Astrocyte (in vitro differentiated cells and primary cell): ENCODE results near the gene STAP2. TPM values are rescaled to one million over a fixed set of nuclear protein-coding genes. Genes with fewer than 3 reads are reported as not detected.

Source experiments
- DNase-seq: peaks from one replicate; pipeline ENCODE4 v3.0.0-alpha.2; 2010; ENCODE audit warnings: low read depth
- FAIRE-seq: peaks from 2 replicates; lab custom pipeline; 2011; peaks lifted over from hg19 to GRCh38; lab: Jason Lieb, UNC
- H2AFZ ChIP-seq: 2 replicates; pipeline ENCODE4 v1.6.0; 2012; ENCODE audit warnings: low read depth, low read length, inconsistent platforms
- H3K27ac ChIP-seq: 2 replicates; pipeline ENCODE4 v1.5.1; 2011; ENCODE audit warnings: low read depth, low read length, inconsistent platforms
- H3K27me3 ChIP-seq: 2 replicates; pipeline ENCODE4 v1.6.0; 2011; ENCODE audit warnings: low read length, inconsistent platforms; ENCODE audit not compliant: insufficient read depth
- H3K36me3 ChIP-seq: 2 replicates; pipeline ENCODE4 v1.5.1; 2011; ENCODE audit warnings: low read length, inconsistent platforms; ENCODE audit not compliant: insufficient read depth
- H3K4me1 ChIP-seq: 2 replicates; pipeline ENCODE4 v1.5.1; 2011; ENCODE audit warnings: low read length, inconsistent platforms; ENCODE audit not compliant: insufficient read depth
- H3K4me2 ChIP-seq: 2 replicates; pipeline ENCODE4 v1.6.0; 2012; ENCODE audit warnings: low read length, inconsistent platforms
- H3K4me3 ChIP-seq: 2 replicates; pipeline ENCODE4 v1.5.1; 2011; ENCODE audit warnings: low read depth, mild to moderate bottlenecking, low read length, inconsistent platforms; ENCODE audit not compliant: insufficient read depth
- H3K79me2 ChIP-seq: 2 replicates; pipeline ENCODE4 v1.6.0; 2012; ENCODE audit warnings: mild to moderate bottlenecking, low read length, inconsistent platforms; ENCODE audit not compliant: insufficient read depth
- H3K9ac ChIP-seq: 2 replicates; pipeline ENCODE4 v1.6.0; 2012; ENCODE audit warnings: mild to moderate bottlenecking, low read length, inconsistent platforms
- H3K9me3 ChIP-seq: 2 replicates; pipeline ENCODE4 v1.5.1; 2012; ENCODE audit warnings: low read depth, mild to moderate bottlenecking, low read length, inconsistent platforms; ENCODE audit not compliant: insufficient read depth
- H4K20me1 ChIP-seq: 2 replicates; pipeline ENCODE4 v1.6.0; 2012; ENCODE audit warnings: low read length, inconsistent platforms; ENCODE audit not compliant: insufficient read depth
- H3K27ac Mint-ChIP-seq: one replicate; pipeline ENCODE4 v1.8.0; 2021; ENCODE audit warnings: mild to moderate bottlenecking, mixed read lengths; ENCODE audit not compliant: unreplicated experiment
- H3K27me3 Mint-ChIP-seq: one replicate; pipeline ENCODE4 v1.8.0; 2021; ENCODE audit warnings: low read depth, mixed read lengths; ENCODE audit not compliant: unreplicated experiment
- H3K36me3 Mint-ChIP-seq: one replicate; pipeline ENCODE4 v1.8.0; 2021; ENCODE audit warnings: low read depth, mixed read lengths; ENCODE audit not compliant: unreplicated experiment
- H3K4me1 Mint-ChIP-seq: one replicate; pipeline ENCODE4 v1.8.0; 2021; ENCODE audit warnings: low read depth, mixed read lengths; ENCODE audit not compliant: unreplicated experiment
- H3K4me3 Mint-ChIP-seq: one replicate; pipeline ENCODE4 v1.8.0; 2021; ENCODE audit warnings: mild to moderate bottlenecking, moderate library complexity, mixed read lengths; ENCODE audit not compliant: unreplicated experiment
- H3K9me3 Mint-ChIP-seq: one replicate; pipeline ENCODE4 v1.8.0; 2021; ENCODE audit warnings: mild to moderate bottlenecking, mixed read lengths; ENCODE audit not compliant: unreplicated experiment
- CTCF ChIP-seq: IDR thresholded peaks from 2 replicates; pipeline ENCODE4 v1.5.1; 2011; ENCODE audit warnings: low read depth, mild to moderate bottlenecking, inconsistent platforms, low read length, moderate library complexity; ENCODE audit not compliant: insufficient read depth
- EZH2 ChIP-seq: IDR thresholded peaks from 2 replicates; pipeline ENCODE4 v1.6.1; 2012; ENCODE audit warnings: mild to moderate bottlenecking, low read length, inconsistent platforms; ENCODE audit not compliant: insufficient read depth
- total RNA-seq: library from RNA; stranded (reverse); gene quantifications from 2 replicates; pipeline ENCODE4 v1.2.1, GENCODE V29; 2021

STAP2 gene
- total RNA-seq, 1 donor from 2014 or later = 5.3 TPM

- no peaks in the 10 kb centered on the region for H3K9me3 ChIP-seq
- Mint-ChIP-seq H3K4me1 (peaks cover 2% of the 10 kb centered on the region), H3K9me3 (peaks cover 19% of the 10 kb centered on the region), H3K27ac (no peak overlapping the region), H3K36me3 (peaks cover 17% of the 10 kb centered on the region), H3K27me3 (peaks cover 2% of the 10 kb centered on the region), H3K4me3 (no peak overlapping the region)
- no peaks in the 10 kb centered on the region for H3K36me3 ChIP-seq
- H3K4me1 ChIP-seq = no peaks in the 10 kb centered on the region
- H3K79me2 ChIP-seq = no peaks in the 10 kb centered on the region
- H3K9ac ChIP-seq = no peak overlapping the region
- H3K4me3 ChIP-seq = no peak overlapping the region
- H4K20me1 ChIP-seq = no peaks in the 10 kb centered on the region
- TF ChIP-seq EZH2 = no peak
- no peak for TF ChIP-seq CTCF
- H3K4me2 ChIP-seq = no peak overlapping the region
- no peak overlapping the region for H2AFZ ChIP-seq
- FAIRE-seq = no peak
- DNase-seq = no peak
- H3K27me3 ChIP-seq = no peaks in the 10 kb centered on the region
- H3K27ac ChIP-seq = no peak overlapping the region
These were observed 15.5 kb downstream of the STAP2 start for GRCh38 chr19:4322942-4323665.

DNA sequence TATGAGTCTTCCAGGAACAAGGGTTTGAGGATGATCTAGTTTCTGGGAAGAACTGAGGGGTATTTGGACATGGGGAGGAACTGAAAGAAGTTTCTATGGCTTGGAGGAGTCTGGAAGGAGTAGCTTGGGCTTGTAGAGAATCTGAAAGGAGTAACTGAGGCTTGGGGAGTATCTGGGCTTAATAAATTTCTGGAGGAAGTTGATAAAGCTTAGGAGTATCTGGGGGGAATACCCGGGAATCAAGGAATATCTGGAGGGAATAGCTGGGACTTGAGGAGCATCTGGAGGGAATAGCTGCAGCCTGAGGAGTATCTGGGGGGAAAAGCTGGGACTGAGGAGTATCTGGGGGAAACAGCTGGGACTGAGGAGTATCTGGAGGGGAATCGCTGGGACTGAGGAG, 18.2 kb downstream of the STAP2 start:
- no peak for FAIRE-seq
- Histone ChIP-seq H3K4me3 (no peak overlapping the region), H3K79me2 (no peaks in the 10 kb centered on the region), H3K4me2 (no peak overlapping the region), H3K9me3 (no peaks in the 10 kb centered on the region), H3K9ac (no peak overlapping the region), H2AFZ (no peak overlapping the region), H3K27ac (no peak overlapping the region), H3K4me1 (no peaks in the 10 kb centered on the region), H3K36me3 (no peaks in the 10 kb centered on the region), H3K27me3 (no peaks in the 10 kb centered on the region), H4K20me1 (no peaks in the 10 kb centered on the region)
- no peak overlapping the region for H3K4me3 Mint-ChIP-seq
- H3K36me3 Mint-ChIP-seq = peaks cover 24% of the 10 kb centered on the region
- no peak for DNase-seq
- TF ChIP-seq CTCF (no peak), EZH2 (no peak)
- H3K27me3 Mint-ChIP-seq = peaks cover 2% of the 10 kb centered on the region
- no peaks in the 10 kb centered on the region for H3K4me1 Mint-ChIP-seq
- peaks cover 19% of the 10 kb centered on the region for H3K9me3 Mint-ChIP-seq
- no peak overlapping the region for H3K27ac Mint-ChIP-seq

- H3K36me3 ChIP-seq = no peaks in the 10 kb centered on the region
- H3K4me3 Mint-ChIP-seq = no peak overlapping the region
- no peaks in the 10 kb centered on the region for H3K27me3 ChIP-seq
- DNase-seq (no peak), FAIRE-seq (no peak)
- H3K36me3 Mint-ChIP-seq = peaks cover 26% of the 10 kb centered on the region
- H3K9me3 ChIP-seq = no peaks in the 10 kb centered on the region
- H4K20me1 ChIP-seq = no peaks in the 10 kb centered on the region
- no peaks in the 10 kb centered on the region for H3K4me1 ChIP-seq
- no peaks in the 10 kb centered on the region for H3K79me2 ChIP-seq
- no peak overlapping the region for H3K4me3 ChIP-seq
- no peaks in the 10 kb centered on the region for H3K4me1 Mint-ChIP-seq
- TF ChIP-seq EZH2 (no peak), CTCF (no peak)
- H3K27ac Mint-ChIP-seq = no peak overlapping the region
- no peak overlapping the region for H2AFZ ChIP-seq
- H3K27me3 Mint-ChIP-seq = peaks cover 2% of the 10 kb centered on the region
- H3K4me2 ChIP-seq = no peak overlapping the region
- peaks cover 19% of the 10 kb centered on the region for H3K9me3 Mint-ChIP-seq
- no peak overlapping the region for H3K9ac ChIP-seq
- H3K27ac ChIP-seq = no peak overlapping the region
These were observed 19.4 kb downstream of the STAP2 start for GRCh38 chr19:4319067-4319718.
